ENCODE results near the gene FOXN3.

Gene FOXN3

GRCh38 chr14:89144066-89144465 is 273.0 kb downstream of the FOXN3 start:
- Histone ChIP-seq H3K4me3 (replicated peaks; ENCODE audit: insufficient read depth, low read length) (no peak overlapping the region), H3K27ac (replicated peaks) (no peak overlapping the region), H3K27me3 (ENCODE audit: insufficient read depth, poor library complexity, severe bottlenecking) (no peaks in the 10 kb centered on the region)
- TF ChIP-seq GABPA (IDR thresholded peaks at IDR 0.05; ENCODE audit: low read depth), result no peak
- TF ChIP-seq POLR2AphosphoS5 (IDR thresholded peaks at IDR 0.05; ENCODE audit: low read depth), result no peak
- TF ChIP-seq SPI1 (IDR thresholded peaks at IDR 0.05; ENCODE audit: borderline replicate concordance, low read depth), result no peak
- TF ChIP-seq REST (IDR thresholded peaks at IDR 0.05; ENCODE audit: insufficient replicate concordance, low read depth), result no peak
- TF ChIP-seq CTCF (IDR thresholded peaks at IDR 0.05; ENCODE audit: insufficient read depth, low read length), result no peak
- DNase-seq (ENCODE audit: low read depth in 1 of 2, low spot score in 1 of 2), result no peak

- DNase-seq (ENCODE audit: low read depth in 1 of 2, low spot score in 1 of 2), result no peak
- no peak overlapping the region for H3K4me3 ChIP-seq (replicated peaks; ENCODE audit: insufficient read depth, low read length)
- no peak for TF ChIP-seq CTCF (IDR thresholded peaks at IDR 0.05; ENCODE audit: insufficient read depth, low read length)
- H3K27ac ChIP-seq (replicated peaks), result no peak overlapping the region
- no peaks in the 10 kb centered on the region for H3K27me3 ChIP-seq (ENCODE audit: insufficient read depth, poor library complexity, severe bottlenecking)
Measured at GRCh38 chr14:89143595-89143994, 273.4 kb downstream of the FOXN3 start.

DNA sequence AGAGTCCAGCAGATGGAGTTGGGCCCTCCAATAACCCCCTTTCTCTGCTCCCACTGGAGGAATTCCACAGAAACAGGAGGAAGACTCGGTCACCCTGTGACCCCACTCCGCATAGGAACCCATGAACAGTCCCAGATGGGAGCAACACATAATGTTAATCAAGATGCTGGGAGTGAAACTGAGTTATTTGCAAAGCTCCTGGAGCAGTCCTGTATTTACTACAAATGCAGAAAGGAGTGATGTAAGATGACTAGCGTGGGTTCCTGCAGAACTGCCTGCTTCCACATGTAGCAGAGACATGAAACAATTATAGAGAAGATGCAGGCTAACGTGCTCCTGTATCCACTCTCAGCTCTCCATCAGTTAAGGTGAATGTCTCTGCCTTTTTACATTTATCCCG is 274.7 kb downstream of the FOXN3 start:
- DNase-seq (ENCODE audit: low read depth in 1 of 2, low spot score in 1 of 2), result no peak
- Histone ChIP-seq H3K4me3 (replicated peaks; ENCODE audit: insufficient read depth, low read length) (no peak overlapping the region), H3K27me3 (ENCODE audit: insufficient read depth, poor library complexity, severe bottlenecking) (no peaks in the 10 kb centered on the region), H3K27ac (replicated peaks) (no peak overlapping the region)
- TF ChIP-seq POLR2AphosphoS5 (IDR thresholded peaks at IDR 0.05; ENCODE audit: low read depth) (no peak), REST (IDR thresholded peaks at IDR 0.05; ENCODE audit: insufficient replicate concordance, low read depth) (no peak), GABPA (IDR thresholded peaks at IDR 0.05; ENCODE audit: low read depth) (no peak), CTCF (IDR thresholded peaks at IDR 0.05; ENCODE audit: insufficient read depth, low read length) (no peak), SPI1 (IDR thresholded peaks at IDR 0.05; ENCODE audit: borderline replicate concordance, low read depth) (no peak)

DNA sequence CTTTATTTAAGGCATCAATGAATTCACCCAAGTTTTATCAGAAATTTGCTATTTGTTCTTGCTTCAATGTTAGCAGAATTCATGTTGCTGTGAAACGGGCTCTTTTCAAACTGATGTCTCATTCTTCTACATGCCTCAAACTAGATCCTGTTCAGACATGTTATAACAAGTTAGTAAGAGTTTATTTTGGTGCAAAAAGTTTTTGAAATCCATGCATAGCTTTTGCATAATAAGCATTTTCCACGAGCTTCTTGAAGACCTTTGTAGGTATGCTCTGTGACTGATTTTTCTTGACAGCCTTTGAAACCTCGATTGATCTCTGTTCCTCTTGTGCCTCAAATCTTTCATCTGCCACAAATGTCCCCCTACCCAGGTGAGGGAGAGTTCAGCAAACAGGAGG is 275.2 kb downstream of the FOXN3 start:
- no peak overlapping the region for H3K4me3 ChIP-seq (replicated peaks; ENCODE audit: insufficient read depth, low read length)
- no peak overlapping the region for H3K27ac ChIP-seq (replicated peaks)
- TF ChIP-seq REST (IDR thresholded peaks at IDR 0.05; ENCODE audit: insufficient replicate concordance, low read depth) (no peak), CTCF (IDR thresholded peaks at IDR 0.05; ENCODE audit: insufficient read depth, low read length) (no peak), GABPA (IDR thresholded peaks at IDR 0.05; ENCODE audit: low read depth) (no peak), SPI1 (IDR thresholded peaks at IDR 0.05; ENCODE audit: borderline replicate concordance, low read depth) (no peak), POLR2AphosphoS5 (IDR thresholded peaks at IDR 0.05; ENCODE audit: low read depth) (no peak)
- no peaks in the 10 kb centered on the region for H3K27me3 ChIP-seq (ENCODE audit: insufficient read depth, poor library complexity, severe bottlenecking)
- no peak for DNase-seq (ENCODE audit: low read depth in 1 of 2, low spot score in 1 of 2)

Measured in HL-60 (cell line).